ENCODE measurements around the gene CALN1.

- TF ChIP-seq CTCF (IDR thresholded peaks at IDR 0.05; ENCODE audit: poor library complexity) (no peak), EZH2 (IDR thresholded peaks at IDR 0.05; ENCODE audit: borderline replicate concordance) (no peak)
Measured at GRCh38 chr7:72416846-72417245, 4.7 kb upstream of the CALN1 start.
